Stimulated activated CD4-positive, alpha-beta T cell treated with anti-CD3 and anti-CD28 coated beads, Interleukin-12 subunit alpha, Interleukin-12 subunit beta, amount 100 ng/mL, for 48 hours (primary cell): Measurements from ENCODE around the gene PTGES2.
"Not testable (repeated sequence)": the region's sequence is repeated elsewhere in the genome, so short reads cannot be mapped to it uniquely, and the experiment has no call there.

Experiments
- DNase-seq, 3 donors: peaks; one replicate each; pipeline ENCODE4 v3.0.0-alpha.2; 2020; ENCODE audit warnings: low read depth in 2 of 3, low spot score in 1 of 3

PTGES2 gene

DNA sequence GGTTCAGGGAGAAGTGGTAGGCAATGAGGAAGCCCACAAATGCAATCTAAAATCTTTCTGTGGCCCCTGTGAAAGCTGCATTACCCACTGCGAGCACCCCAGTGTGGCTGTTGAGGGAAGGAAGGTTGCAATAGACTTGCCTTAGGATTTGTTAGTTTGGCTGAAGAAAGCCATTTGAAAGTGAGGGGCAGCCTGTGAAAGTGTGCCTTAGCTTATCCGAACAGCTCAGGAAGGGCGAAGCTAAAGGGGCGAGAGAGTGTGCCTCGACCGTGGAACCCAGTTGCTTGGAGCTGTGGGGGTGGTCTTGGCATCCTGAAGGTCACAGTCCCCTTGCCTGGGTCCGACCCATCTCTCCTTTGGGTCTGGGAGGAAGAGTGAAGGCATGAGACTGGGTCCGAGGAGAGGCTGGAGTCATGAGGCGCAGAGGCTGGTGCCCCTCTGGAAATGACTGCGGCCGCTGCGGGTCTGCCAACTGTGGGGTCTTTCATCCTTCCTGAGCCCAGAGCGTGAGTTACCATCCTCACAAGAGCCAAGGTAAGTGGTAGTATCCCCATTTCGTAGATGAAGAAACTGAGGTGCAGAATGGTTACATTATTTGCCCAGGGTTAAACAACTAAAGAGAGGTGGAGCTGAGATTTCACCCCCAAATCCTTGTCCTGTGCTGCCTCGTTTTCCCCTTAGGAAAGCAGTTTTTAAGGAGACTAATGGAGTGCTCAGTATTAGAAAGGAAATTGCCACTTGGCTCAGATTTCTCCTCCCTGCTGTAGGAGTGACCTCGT, 35.1 kb downstream of the PTGES2 start:
- no peak for DNase-seq

DNA sequence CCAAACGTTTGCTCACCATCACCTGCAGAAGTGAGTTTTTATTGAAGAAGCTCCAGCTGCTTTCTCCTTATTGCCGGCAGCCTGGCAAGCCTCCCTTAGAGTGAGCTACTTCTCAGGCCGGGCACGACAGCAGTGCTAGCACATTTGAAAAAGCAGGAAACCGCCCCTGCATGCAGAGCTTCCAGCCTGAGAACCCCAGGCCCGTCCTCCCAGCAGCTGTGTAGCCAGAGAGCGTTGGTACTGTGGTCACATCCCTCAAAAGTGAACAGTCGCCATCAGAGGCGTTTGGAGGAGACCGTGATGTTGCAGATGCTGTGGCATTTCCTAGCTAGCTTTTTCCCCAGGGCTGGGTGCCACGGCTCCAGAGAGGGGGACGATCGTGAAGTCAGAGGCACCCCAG, 36.0 kb downstream of the PTGES2 start:
- DNase-seq = no peak

DNA sequence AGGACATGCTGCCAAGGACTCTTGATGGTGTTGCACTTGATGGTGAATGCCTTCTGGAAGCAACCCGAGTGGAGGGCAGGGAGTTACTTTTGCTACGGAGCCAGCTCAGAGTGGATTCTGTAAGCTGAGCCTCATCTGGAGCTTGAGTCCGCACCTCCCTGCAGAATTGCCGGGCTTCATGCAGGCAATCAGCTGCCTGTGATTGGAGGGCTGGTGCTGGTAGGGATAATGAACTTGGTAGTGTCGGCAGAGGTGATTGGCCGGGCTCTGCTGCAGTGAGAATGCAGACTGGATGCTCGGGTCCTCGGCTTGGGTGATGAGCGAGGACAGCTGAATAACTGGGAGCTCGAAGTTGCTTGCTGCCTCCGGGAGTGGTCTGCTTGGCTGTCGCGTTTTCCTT, 36.4 kb downstream of the PTGES2 start:
- no peak for DNase-seq

DNA sequence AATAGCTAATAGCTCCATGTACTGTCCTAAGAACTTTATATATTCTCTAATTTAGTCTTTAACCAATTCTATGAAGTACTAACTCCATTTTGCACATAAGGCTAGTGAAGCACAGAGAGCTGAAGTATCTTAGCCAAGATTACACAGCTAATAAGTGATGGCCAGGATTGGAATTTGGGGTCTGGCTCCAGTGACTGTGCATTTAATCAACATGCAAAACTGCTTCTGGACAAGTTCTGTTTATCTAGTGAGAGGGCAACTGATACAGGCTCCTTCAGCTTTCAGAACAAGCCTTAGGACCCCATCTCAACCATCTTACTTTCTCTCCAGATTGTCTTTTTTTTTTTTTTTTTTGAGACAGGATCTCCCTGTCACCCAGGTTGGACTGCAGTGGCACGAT, 38.2 kb downstream of the PTGES2 start:
- DNase-seq = no peak

DNA sequence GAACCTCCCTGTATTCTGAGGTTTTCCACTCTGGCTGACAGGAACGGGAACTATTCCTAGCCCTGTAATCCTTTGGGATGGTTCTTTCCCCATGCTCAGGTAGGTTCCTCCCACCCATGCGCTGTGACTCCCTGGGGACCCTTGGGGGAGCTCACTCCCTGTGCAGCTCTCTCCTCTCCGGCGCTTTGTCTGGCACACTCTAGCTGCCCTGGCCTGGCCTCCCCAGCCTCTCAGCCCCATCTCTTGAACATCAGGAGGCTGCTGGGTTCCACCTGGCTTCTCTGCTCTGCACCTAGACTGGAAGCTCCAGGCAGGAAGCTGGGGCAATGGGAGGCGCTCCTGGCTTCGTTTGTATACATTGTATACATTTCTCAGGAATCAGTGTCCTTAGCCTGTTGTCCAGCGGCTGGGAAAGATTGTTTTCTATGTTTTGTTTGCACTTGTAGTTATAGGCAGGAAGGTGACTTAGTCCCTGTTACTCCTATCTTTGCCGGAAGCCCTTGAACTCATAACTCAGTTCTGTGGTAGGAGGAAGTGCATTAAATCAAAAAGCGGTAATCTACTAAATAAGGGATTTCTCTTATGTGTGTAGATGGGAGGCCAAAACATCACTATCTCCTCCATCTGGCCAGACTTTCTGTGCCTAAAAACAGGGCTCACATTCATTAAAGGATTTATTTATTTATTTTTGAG, 39.1 kb downstream of the PTGES2 start:
- no peak for DNase-seq

DNA sequence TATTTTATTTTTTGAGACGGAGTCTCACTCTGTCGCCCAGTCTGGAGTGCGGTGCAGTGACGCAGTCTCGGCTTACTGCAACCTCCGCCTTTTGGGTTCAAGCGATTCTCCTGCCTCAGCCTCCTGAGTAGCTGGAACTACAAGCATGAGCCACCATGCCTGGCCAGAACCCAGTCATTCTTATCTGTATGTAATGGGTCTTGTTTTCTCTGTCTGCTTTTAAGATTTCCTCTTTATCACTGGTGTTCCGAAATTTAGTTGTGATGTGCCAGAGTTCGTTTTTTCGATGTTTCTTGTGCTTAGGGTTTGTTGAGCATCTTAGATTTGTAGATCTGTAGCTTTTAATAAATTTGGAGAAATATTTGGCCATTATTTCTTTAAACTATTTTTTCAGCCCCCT, 40.3 kb downstream of the PTGES2 start:
- DNase-seq = no peak

DNA sequence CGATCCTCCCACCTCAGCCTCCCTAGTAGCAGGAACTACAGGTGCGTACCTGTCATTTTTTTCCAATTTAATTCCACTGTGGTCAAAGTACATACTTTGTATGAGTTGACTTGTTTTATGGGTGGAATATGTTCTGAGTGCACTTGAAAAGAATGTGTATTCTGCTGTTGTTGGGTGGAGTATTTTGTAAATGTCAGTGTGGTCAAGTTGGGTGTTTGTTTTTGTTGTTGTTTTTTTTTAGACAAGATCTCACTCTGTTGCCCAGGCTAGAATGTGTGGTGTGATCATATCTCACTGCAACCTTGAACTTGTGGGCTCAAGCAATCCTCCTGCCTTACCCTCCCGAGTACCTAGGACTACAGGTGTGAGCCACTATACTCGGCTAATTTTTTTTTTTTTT, 41.6 kb downstream of the PTGES2 start:
- no peak for DNase-seq

DNA sequence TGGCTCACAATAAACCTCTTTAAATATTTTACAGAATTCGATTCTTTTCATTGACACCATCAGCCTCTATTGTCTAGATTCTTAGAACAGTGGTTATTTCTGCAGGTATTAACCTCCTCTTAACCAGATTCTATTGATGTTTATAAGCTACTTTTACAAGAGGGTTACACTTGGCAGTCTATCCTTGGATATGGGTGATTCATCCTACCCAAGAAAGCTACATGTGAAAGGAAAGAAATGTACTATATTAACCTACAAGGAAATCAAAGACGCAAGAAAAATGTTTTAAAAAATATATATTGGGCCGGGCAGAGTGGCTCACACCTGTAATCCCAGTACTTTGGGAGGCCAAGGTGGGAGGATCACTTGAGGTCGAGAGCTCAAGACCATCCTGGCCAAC, 42.8 kb downstream of the PTGES2 start:
- no peak for DNase-seq

DNA sequence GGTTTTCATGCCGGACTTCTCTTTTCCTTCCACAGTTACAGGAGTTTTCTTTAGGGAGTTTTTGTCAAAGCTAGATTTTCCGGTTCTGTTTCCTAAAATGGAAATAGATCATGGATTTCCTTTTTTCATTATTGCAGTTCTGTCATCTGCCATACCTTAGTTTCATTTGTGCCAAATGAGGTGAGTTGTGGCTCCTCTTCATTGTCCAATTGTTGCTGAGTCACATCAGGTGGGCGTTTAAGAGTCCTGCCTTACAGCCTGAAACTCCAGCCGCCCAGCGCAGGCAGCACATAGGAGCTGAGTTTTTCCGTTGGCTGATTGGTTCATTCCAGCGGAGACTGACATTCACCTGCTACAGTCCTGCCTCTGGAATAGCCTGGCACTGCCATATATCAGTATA, 45.4 kb downstream of the PTGES2 start:
- DNase-seq = no peak

DNA sequence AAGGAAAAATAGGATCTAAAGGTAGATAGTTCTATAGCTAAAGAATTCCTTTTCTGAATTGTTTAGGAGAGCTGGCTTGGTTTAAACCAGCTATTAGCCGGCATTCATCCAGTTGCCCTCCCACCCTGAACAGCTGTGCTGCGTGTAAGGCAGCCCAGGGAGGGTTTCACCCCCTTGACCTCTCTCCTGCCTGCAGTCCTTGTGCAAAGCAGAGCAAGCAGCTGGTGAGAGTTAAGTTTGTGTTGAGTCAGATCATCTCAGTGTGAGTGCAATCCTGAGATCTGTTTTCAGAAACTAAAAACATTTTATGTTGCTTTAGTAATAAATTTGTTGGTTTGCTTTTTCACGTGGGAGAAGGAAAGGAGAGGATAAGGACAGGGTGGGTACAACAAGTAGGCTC, 46.5 kb downstream of the PTGES2 start:
- DNase-seq = no peak

DNA sequence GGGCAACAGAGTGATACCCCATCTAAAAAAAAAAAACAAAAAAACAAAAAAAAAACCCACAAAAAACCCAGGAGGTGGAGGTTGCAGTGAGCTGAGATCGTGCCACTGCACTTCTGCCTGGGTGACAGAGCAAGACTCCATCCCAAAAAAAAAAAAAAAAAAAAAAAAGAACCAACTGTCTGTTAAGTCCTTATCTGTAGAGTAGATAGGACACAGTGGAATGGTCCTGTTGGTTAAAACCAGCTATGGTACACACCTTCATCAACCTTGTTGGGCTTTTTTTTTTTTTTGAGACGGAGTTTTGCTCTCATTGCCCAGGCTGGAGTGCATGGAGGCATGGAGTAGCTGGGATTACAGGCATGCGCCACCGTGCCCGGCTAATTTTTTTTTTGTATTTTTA, 47.3 kb downstream of the PTGES2 start:
- no peak for DNase-seq

DNA sequence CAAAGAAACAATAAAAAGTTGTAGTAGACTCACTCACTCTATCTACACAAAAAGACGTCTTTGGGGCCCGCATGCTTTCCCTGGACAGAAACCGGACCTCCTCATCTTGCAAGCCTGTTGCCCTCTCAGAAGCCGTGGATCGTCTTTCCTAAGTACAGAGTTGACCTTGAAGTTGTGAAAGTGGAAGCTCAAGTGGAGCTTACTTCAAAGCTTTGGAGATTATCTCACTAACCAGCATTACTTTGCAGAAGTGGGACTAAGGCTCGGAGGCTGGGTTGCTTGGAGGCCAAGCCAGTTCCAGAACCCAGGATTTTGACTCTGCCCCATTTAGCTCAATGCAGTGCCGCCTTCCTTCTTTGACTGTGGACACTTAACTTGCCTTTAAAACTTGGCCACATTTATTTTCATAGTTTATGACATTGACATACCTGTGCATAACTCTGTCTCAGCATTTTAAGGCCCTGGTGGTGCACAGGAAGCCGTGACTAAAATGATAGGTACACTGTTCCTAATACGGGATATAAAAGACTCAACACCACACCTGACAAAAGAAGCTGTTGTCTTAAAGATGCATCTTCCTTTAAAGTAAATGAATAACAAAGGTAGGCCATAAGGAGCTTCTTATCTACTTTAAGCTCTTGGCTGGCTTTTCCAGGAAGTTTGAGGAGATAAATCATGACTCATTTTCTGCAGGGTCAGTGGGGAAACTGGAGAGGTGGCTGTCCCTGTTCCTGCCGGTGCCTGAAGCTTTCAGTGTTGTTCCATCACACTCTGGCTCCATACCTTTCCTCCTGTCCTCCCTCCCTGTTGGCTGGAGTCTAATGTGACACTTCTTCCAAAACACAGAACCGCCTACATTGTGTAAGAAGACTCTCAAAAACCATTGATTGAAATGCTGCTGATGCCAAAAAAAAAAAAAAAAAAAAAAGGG, 48.8 kb downstream of the PTGES2 start:
- DNase-seq = no peak

DNA sequence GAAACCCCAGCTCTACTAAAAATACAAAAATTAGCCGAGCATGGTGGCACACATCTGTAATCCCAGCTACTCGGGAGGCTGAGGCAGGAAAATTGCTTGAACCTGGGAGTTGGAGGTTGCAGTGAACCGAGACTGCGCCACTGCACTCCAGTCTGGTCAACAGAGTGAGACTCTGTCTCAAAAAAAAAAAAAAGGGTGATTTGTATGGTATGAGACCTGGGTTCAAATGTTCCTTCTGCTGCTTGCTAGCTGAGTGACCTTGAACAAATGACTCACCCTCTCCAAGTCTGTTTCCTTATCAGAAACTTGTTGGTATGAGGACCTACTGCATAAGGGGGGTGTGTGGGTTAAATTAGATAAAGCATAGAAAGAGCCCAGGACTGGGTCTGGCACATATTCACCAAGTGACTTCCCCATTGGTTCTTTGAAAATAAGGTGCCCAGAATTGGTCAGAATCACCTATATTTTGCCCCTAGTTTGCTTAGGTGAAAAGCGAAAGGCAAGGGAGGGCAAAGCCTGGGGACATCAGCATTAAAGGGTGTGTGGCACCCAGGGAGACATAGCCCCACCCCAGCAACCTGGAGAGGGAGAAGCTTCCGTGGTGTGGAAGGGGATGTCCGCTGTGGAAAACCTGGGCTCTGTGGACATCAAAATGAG, 49.6 kb downstream of the PTGES2 start:
- DNase-seq = no peak

DNA sequence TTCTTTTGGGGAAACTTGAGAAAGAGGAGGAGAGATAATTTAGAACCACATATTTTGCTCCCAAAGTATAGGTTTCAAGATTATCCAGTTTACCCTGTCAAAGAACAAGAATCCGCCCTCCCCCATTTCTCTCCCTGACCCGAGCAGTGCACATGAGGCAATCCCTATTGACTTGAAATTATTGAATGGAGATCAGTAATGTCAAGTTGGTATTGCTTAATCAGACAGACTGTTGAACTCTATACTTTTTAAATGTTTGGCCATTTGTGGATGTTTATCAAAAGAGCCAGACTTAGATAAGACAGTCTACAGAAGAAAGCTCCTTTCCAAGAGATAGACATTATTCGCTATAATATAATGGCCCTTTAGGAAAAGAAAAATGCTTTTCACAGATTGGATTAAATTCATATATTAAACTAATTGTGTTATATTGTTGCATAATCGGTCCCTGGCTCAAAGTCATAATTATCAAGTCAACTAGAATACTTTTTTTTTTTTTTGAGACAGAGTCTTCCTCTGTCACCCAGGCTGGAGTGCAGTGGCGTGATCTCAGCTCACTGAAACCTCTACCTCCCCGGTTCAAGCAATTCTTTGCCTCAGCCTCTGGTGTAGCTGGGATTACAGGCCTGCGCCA, 54.2 kb downstream of the PTGES2 start:
- DNase-seq = no peak

DNA sequence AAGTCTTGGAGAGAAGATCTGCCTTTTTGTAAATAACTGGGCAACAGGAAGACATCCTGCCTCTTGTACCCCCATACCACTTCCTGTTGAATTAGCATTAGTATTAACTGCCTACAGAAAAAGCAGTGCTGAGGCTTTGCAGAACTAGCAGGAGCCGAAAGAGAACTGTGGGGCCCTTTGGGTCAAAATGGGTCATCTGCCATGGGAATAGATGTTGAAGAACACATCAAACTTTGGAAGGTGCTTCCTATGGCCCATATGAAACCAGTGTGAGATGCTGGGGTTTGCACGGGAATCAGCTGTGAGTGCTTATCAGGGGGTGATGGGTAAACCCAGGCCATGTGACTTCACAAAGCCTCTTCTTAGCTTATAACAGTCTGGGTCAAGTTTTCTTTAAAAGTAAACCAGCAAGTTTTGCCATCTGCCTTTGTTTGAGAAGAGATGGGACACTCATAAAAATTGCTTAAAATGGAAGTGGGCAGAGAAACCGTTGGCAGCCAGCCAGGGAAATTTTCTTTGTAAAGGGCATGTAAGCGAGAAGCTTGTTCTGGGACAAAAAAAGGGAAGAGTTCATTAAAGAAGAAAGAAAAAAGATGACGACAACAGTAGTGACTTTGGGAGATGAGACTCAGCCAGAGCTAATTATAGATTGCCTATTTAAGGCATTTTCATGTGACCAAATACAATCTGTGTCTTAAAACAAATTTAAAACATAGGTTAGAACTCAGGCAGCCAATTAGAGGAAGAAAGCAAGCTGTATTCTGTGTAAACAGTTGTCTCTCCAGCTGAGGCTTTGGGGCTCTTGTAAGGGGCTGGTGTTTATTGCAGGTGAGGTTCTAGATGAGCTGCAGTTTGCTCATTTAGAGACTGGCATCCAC, 55.1 kb downstream of the PTGES2 start:
- DNase-seq = peak in 2 of 3 donors; percentile 19 to 46

DNA sequence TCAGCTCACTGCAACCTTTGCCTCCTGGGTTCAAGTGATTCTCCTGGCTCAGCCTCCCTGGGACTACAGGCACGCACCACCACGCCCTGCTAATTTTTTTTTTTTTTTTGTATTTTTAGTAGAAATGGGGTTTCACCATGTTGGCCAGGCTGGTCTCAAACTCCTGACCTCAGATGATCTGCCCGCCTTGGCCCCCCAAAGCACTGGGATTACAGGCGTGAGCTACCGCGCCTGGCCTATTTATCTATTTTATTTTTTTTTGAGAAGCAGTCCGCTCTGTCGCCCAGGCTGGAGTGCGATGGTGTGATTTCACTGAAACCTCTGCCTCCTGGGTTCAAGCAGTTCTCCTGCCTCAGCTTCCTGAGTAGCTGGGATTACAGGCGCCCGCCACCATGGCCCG, 56.1 kb downstream of the PTGES2 start:
- DNase-seq = not testable (repeated sequence)

DNA sequence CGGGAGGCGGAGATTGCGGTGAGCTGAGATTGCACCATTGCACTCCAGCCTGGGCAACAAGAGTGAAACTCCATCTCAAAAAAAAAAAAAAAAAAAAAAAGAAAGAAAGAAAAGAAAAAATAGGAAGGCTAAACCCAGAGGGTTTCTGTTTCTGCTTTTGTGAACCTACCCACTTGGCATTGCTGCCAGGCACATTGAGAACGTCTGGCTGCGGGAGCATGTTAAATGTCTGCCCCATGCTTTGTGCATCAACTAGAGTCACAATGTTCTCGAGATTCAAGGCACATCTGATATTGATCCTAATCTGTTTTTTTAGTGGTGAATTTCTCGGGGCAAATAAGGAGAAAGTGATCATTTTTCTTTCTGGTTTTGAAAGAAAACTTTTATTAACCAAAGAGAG, 56.7 kb downstream of the PTGES2 start:
- DNase-seq = no peak
